Stomach (tissue), 4 donors: ENCODE data around the gene EIF4G3.

ENCODE experiments used
- EP300 ChIP-seq: sonication (generic); formaldehyde crosslinking; IDR thresholded peaks from one replicate; pipeline ENCODE4 v1.6.1; 2017; ENCODE audit warnings: antibody characterized with exemption
- POLR2A ChIP-seq, 4 donors: fragments of 450-650 bp; IDR thresholded peaks; one replicate each; pipeline ENCODE4 v1.6.1; 2016; ENCODE audit warnings: antibody characterized with exemption in 4 of 4, control low read depth in 2 of 4, mild to moderate bottlenecking in 1 of 4, moderate library complexity in 1 of 4
- TF ChIP-seq, protein P1 (sequence below), 7 experiments: fragments of 450-650 bp in 4 of 7; fragments of 200-600 bp in 3 of 7; sonication (generic) in 3 of 7; IDR thresholded peaks; one replicate each; pipeline ENCODE4 v1.5.1; 2016 to 2019; ENCODE audit warnings: antibody characterized with exemption in 7 of 7, control low read depth in 2 of 7, mild to moderate bottlenecking in 1 of 7

DNA sequence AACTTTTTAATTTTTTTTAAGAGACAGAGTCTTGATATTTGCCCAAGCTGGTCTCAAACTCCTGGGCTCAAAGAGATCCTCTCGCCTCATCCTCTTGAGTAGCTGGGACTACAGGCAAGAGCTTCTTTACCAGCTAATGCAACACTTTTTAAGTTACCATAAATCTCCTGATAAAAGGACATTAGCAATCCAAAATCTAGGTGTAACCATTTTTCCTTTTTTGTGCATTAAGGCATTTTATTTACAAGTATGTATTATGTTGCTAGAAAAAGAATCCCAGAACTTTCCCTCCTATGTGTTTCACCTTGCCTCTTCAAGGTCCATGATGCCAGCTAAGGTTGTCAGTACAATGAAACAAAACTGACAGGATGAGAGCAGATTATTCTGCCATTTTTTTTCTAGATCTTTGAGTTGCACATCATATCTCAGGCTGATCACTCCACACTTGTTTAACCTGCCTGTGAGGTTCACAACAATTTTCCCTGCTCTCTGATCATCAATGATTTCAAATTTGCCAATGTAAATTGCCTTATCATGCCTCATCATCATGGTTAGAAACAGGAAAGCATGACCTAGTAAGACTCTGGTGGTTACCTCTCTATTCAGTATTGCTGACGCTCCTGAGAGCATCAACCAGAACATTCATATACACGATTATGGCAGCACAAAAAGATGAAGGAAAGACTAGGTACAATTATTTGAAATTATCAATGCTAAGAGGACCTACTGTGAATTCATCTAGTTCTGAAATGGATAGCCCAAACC, 173.2 kb downstream of the EIF4G3 start:
- no peak for TF ChIP-seq POLR2A (IDR thresholded peaks at IDR 0.05)
- TF ChIP-seq, protein P1, sequence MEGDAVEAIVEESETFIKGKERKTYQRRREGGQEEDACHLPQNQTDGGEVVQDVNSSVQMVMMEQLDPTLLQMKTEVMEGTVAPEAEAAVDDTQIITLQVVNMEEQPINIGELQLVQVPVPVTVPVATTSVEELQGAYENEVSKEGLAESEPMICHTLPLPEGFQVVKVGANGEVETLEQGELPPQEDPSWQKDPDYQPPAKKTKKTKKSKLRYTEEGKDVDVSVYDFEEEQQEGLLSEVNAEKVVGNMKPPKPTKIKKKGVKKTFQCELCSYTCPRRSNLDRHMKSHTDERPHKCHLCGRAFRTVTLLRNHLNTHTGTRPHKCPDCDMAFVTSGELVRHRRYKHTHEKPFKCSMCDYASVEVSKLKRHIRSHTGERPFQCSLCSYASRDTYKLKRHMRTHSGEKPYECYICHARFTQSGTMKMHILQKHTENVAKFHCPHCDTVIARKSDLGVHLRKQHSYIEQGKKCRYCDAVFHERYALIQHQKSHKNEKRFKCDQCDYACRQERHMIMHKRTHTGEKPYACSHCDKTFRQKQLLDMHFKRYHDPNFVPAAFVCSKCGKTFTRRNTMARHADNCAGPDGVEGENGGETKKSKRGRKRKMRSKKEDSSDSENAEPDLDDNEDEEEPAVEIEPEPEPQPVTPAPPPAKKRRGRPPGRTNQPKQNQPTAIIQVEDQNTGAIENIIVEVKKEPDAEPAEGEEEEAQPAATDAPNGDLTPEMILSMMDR (IDR thresholded peaks at IDR 0.05), result no peak
- TF ChIP-seq EP300, result no peak
